NK-92 (cell line): ENCODE results near the gene SKA3.
"Not testable (repeated sequence)": the region's sequence is repeated elsewhere in the genome, so short reads cannot be mapped to it uniquely, and the experiment has no call there.

Experiments
- DNase-seq: peaks from one replicate; lab custom pipeline; 2025; ENCODE audit not compliant: unreplicated experiment; lab: John Stamatoyannopoulos, UW

The SKA3 gene

DNA sequence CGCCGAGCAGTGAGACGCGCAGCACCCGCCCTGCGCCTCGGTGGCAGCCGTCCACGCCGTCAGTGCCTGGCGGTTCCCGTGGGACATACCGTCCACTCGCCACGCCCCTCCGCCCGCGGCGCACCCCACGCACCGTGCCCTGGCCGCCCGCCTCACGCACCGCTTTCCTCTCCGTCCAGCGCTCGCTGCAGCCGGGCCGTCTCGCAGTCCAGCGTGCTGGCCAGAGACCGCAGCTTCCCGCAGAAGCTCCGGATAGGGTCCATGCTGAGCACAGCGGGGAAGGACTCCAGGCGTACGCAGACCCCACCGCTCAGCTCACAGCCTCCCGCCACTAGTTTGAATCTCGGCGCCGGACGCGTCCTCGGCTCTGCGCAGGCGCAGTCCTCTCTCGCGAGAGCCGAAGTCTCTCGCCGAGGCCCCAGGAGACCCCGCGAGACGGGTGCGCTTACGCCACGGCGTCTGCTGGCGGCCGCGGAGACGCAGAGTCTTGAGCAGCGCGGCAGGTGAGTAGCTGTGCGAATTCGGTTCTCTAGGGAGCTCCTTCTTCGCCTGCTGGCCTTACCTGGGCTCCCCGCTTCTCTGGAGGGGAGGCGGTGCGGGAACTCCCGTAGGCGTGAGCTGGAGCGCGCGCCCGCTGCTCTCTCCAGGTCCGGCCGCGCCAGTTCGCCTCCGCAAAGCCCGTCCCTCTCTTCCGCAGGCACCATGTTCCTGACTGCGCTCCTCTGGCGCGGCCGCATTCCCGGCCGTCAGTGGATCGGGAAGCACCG, at the start of gene SKA3, which contains the start of gene MRPL57:
Gene SKA3 (minus strand): TSS at position 338 of the 767 bp plus-strand sequence. CDS start 75 bp downstream, at position 263.
Gene MRPL57 (plus strand): TSS at position 444 of the 767 bp plus-strand sequence. CDS start 259 bp downstream, at position 703.
- DNase-seq, result peak; percentile 57

DNA sequence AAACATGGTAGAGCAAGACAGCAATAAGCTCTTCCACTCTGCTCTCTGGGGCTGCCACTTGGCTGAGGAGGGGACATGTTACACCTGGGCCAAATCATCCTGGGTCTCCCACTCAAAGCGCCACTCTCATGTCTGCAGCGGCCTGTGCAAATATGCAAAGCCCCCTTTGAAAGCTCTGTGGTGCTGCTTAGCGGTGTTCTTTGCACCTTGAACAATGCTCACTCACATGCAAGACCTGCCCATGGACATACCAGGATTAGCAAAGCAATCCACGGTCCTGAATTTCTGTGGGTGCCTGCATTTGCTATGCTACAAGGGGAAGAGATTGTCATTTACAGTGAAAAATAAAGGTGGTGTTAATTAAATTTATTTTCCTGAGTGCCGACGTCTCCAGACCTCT, 48.7 kb upstream of the SKA3 start:
- DNase-seq, result no peak

DNA sequence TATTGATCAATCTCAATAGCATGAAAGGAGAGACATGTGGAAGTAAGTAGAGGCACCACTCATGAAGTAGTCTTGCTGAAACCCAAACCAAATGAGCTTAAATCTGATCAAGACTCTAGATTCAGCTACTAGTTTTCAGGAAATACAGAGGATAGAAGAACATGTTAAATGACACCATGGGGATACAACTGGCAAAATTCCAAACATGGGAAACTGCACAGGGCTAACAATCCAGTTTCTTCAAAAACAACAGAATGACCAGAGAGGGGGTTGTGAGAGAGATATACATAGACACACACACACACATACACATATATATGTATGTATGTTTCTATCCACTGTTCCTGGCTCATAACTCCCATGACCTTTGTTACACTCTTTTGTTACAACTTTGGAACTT, 44.9 kb upstream of the SKA3 start:
- no peak for DNase-seq

DNA sequence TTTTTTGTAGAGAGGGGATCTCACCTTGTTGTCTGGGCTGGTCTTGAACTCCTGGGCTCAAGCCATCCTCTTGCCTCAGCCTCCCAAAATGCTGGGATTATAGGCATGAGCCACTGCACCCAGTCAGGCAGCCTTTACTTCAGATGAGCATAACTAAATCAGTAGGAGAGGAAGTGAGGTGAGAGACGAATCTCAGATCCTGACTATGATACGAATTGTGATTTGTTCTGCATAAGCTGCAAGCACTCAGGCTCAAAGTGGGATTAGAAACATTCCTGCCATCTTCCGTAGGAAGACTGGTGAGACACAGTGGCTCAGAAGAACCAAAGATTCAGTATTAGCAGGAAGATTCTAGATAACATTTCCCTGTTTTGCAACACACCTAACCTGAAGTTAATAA, 43.4 kb upstream of the SKA3 start:
- DNase-seq, result not testable (repeated sequence)

DNA sequence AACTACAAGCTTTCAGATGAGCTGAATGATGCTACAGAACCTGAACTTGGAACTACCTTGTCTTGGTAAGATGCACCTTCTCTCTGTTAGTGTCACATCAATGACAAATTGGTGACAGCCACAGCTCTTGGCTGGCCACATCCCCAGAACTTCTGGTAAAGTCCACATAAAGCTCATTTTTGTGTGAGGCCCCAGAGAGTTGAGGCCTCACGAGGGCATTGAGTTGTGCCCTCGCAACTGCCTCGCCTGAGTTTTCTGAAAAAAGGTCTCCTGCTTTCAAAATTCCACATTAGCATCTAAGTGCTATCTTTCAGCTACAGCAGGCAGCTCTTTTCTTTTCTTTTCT, 42.7 kb upstream of the SKA3 start:
- no peak for DNase-seq

DNA sequence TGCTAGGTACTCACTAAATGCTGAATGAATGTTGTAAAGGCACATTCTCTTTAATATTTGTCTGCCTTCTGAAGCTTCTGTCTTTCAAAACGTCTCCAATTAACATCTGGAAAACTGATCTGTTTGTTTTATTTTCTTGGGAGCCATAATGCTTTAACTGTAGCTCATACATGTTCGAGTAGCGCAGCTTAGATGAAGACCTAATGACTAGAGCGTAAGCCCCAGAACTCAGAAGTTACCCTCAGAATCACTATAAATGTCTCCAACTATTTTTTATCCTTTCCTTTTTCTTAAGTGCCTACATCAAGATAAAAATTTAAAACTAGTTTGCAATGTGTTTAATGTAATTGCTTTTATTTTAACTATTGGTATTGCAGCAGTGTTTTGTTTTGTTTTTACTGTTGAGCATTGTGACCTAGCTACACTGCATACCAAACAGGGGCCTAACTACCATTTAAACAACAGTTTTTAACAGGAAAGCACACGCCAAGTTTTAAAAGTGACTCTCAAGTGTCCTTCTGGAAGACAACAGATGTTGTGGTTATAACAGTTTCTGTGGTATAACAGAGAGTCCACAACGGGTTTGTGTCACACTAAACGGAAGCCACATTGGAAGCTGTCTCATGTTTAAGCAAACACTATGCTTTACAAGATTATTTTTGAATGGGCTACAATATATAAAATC, 42.1 kb upstream of the SKA3 start:
- no peak for DNase-seq

DNA sequence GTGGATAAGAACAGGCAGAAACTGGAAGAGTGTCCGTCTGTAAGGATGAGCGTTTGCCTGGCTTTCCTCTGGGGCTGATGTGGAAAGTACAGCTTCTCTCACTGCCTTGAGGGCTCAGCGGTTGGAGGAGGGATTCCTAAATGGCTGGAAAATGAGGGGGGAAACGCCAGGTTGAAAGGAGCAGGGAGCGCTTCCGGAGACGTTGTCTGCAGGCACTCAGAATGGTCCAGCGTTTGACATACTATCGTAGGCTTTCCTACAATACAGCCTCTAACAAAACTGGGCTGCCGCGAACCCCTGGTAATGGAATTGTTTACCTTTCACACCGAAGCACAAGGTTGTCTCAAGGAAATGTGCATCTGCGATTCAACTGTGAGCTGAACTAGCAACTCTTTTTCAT, 40.0 kb upstream of the SKA3 start:
- DNase-seq, result no peak

DNA sequence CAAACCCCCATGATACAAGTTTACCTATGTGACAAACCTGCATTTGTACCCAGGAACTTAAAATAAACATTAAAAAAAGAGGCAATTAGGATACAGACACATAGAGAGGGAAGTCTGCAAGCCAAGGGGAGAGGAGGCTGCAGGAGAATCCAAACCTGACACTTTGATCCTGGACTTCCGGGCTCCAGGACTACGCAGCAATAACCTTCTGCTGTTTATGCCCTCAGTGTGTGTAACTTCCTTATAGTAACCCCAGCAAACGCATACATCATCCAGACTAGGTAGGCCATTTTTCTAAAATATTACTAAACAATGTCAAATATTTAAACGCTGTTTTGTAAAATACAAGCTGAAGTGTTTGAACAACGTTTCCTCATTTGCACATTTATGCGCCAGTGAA, 39.1 kb upstream of the SKA3 start:
- DNase-seq, result not testable (repeated sequence)

DNA sequence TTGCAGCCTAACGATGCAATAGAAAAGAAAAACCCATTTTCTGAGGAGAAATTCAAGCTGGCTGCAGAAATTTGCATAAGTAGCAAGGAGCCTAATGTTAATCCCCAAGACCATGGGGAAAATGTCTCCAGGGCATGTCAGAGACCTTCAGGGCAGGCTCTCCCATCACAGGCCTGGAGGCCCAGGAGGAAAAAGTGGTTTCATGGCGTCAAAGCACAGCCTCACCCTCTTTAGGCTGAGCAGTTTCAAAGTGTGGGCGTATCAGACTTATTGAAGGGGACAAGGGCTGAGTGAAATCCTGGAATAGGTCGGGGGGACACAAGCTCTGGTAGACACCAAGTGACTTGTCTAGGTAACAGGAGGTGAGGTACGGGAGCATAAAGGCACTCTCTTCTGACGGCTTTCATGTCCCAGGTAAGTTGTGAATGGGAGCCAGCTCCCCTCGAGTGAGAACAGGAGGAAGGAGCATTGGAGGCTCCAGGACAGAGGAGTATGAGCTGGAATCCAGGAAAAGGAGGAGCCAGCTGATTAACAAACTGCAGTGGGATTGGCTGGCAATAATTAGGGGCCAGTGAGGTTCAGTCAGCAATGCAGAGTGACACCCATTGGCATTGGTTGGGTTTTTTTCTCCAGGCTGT, 35.9 kb upstream of the SKA3 start:
- DNase-seq, result no peak

DNA sequence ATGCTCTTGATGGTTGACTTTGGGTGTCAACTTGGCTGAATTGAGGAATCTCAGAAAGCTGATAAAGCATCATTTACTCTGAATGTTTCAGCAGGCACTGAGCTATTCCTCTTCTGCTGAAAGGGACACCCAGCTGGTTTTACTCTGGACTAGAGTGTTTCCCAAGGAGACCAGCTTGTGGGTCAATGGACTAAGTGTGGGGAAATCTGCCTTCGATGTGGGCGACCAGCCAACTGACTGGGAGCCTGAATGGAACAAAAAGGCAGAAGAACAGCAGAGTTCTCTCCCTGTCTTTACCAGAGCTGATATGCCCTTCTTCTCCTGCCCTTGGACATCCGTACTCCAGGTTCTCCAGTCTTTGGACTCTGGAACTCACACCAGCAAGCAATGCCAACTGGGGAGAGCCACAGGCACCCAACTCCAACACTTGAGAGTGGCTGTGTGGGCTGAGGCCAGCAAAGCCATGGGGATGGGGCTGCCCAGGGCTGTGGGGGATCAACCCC, 32.4 kb upstream of the SKA3 start:
- no peak for DNase-seq

DNA sequence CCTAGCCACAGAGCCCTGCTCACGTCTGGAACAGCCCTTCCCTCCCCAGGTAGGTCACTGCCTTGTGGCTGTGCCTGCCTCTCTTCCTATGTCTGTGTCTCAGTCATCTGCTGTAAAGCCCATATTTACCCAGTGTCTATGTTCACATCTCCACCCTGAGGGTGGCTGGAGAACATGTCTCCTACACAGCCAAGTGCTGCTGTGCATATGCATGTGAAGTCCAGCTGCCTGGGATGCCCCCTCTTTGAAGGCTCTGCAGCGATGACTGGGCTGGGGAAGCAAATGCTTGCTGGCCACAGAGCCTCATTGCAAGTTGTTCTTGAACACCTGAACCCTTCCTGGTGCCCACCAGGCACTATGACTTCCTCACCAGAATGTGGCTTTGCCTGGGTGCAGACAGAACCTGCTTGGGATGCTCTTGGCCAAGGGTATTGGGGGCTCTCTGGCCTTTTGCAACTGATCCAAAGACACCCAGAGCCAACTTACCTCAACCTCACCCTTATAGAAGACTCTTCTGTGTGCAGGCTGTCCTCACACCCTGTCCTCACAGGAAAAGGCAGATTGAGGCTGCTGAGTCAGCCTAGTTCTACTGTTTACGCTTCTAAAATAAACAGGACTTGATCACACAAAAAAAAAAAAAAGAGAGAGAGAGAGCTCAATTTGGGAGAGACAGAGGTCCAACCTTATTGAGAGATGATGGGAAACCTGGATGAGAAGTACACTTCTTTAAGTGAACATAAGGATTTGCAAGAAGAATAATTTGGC, 26.6 kb upstream of the SKA3 start:
- no peak for DNase-seq

DNA sequence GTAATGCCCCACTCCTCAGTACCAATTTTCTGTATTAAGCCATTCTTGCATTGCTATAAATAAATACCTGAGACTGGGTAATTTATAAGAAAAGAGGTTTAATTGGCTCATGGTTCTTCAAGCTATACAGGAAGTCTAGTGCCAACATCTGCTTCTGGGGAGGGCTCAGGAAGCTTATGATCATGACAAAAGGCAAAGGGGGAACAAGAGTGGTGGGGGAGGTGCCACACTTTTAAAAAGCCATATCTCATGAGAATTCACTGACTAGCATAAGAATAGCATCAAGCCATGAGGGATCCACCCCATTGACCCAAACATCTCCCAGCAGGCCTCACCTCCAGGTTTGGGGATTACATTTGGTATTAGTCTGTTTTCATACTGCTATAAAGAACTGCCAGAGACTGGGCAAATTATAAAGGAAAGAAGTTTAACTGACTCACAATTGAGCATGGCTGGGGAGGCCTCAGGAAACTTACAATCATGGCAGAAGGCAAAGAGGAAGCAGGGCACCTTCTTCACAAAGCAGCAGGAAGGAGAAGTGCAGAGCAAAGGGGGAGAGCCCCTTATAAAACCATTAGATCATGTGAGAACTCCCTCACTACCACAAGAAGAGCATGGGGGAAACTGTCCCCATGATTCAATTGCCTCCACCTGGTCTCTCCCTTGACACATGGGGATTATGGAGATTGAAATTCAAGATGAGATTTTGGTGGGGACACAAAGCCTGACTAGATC, 25.3 kb upstream of the SKA3 start:
- not testable (repeated sequence) for DNase-seq

DNA sequence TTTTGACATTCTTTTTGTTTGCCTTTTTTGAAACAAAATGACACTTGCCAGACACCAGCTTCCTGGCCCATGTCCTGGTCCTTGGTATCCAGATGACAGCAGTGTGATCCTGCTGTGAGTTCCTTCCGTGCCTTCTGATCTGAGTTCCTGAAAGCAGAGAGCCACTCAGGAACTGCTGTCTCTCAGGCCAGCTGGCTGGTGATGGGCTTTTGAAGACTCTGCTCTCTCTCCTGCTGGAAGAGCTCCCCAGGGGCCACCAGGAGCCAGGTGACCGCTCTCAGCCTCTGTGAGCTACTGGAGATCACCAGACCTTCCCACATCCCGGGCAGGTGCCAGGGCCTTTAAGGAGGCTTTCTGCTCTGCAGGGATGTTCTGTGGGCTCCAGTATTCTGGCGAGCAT, 22.0 kb upstream of the SKA3 start:
- not testable (repeated sequence) for DNase-seq

DNA sequence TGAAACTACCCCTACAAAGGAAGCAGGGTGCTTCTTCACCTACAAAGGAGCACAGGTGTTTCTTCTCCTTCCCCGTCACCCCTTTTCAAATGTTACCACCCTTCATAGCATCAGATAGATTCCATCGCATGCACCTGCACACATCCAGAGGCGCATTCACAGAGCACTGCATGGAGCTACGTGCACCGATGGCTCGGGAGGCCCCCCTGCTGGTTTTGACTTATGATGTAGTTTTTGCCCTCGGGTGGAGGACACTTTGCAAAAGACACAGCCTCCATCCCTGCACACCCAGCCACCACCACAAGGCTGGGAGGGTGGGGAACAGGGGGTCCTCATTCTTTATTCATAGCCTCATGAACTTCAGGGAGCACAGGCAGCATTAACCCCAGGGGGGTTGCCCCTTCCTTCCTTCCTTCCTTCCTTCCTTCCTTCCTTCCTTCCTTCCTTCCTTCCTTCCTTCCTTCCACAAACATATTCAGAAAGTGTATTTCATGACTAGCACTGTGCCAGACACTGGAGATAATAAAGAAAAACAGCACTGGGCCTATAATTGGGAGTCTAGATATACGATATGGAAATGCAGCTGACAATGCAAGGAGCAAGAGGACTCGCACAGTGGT, 21.4 kb upstream of the SKA3 start:
- not testable (repeated sequence) for DNase-seq

DNA sequence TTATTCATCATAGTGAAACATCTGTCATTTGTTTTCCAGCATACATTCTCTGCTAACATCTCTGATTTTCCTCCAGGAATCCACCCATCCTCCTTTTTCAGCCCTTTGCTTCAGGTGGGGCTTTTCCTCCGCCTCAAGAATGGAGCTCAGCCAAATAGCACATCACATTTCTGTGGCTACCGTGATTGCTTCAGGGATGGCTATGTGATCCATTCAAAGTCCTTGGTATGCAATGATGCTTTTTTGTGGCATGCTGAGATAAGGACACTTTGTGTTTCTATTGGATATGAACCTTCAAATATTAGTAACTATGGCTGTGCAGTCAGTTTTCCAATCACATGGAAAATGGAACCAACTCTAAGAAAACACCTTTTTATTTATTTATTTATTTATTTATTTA, 18.4 kb upstream of the SKA3 start:
- DNase-seq, result not testable (repeated sequence)

DNA sequence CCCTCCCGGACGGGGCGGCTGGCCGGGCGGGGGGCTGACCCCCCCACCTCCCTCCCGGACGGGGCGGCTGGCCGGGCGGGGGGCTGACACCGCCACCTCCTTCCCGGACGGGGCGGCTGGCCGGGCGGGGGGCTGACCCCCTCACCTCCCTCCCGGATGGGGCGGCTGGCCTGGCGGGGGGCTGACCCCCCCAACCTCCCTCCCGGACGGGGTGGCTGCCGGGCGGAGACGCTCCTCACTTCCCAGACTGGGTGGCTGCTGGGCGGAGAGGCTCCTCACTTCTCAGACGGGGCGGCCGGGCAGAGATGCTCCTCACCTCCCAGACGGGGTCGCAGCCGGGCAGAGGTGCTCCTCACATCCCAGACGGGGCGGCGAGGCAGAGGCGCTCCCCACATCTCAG, 10.1 kb upstream of the SKA3 start:
- not testable (repeated sequence) for DNase-seq

DNA sequence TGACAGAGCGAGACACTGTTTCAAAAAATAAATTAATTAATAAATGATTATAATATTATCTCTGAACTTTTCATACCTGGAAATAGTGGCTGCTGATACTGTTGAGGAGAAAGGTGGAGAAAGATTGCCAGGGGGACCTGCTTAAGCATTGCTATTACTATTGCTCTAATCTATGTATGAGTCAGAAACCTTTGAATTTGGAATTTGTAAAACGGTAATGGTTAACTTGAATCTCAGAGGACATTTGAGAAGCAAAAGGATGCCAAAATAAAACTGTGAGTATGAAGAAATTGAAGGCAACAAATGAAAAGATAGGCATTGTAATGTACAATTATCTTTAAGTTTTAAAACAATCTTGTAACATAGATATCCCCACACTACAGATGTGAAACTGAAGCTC, 5.3 kb upstream of the SKA3 start:
- no peak for DNase-seq

DNA sequence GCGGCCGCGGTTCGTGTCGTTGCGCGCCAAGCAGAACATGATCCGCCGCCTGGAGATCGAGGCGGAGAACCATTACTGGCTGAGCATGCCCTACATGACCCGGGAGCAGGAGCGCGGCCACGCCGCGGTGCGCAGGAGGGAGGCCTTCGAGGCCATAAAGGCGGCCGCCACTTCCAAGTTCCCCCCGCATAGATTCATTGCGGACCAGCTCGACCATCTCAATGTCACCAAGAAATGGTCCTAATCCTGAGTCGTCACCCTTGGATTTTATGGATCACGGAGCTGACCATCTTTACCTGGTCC, 581 bp upstream of the SKA3 start:
- DNase-seq, result no peak

DNA sequence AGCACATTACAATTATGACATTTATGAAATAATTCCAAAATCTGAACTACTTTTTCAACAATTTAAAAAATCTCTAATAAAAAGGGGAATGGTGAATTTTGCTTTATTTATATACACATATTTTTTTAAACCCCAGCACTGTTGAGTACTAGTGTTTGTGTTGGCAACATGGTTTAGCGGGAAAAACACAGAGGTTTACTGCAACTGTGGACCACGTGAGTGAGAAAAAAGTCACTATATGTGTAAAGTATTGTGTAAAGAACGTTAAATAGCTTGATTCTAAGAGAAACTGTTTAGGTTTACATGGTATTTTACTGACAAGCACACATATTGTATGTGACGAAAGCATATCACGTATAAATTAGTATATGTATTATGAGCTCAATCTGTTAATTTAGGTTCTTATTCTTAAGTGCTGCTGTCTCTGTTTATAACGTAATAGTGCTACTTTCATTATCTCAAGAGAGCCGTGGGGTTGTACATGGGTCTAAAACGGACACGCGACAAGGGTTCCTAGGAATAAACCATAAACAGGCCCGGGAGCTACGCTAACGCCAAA, 617 bp downstream of the SKA3 start:
- no peak for DNase-seq

DNA sequence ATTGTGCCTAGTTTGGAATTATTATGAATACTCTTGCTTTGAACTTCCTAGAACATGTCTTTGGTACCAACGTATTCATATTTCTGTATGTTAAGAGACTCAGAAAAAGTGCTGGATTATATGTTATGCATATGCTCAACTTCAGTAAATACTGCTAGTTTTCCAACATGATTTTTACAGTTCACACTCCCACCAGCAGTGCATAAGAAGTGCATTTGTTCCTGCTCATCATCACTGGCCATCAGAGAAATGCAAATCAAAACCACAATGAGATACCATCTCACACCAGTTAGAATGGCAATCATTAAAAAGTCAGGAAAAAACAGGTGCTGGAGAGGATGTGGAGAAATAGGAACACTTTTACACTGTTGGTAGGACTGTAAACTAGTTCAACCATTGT, 2.6 kb downstream of the SKA3 start:
- not testable (repeated sequence) for DNase-seq
